Right atrium auricular region (tissue), 2 donors: ENCODE data around the gene ADARB2. TPM values are rescaled to one million over a fixed set of nuclear protein-coding genes. Genes with fewer than 3 reads are reported as not detected.
"Not testable (repeated sequence)": the region's sequence is repeated elsewhere in the genome, so short reads cannot be mapped to it uniquely, and the experiment has no call there.

Source experiments
- DNase-seq: peaks from one replicate; pipeline ENCODE4 v3.0.0-alpha.2; 2019; ENCODE audit warnings: low spot score
- H3K27ac ChIP-seq, 2 donors: fragments of 200-600 bp; sonication (generic); 1 replicate in 1 of 2; 2 replicates in 1 of 2; pipeline ENCODE4 v1.5.1; 2016 to 2019
- H3K27me3 ChIP-seq, 2 donors: fragments of 200-600 bp; sonication (generic); one replicate each; pipeline versions ENCODE4 v1.5.1 to v1.6.0; 2017 to 2019
- H3K36me3 ChIP-seq: fragments of 200-600 bp; sonication (generic); one replicate; pipeline ENCODE4 v1.5.1; 2016
- H3K4me1 ChIP-seq, 2 donors: fragments of 200-600 bp; sonication (generic); one replicate each; pipeline versions ENCODE4 v1.5.1 to v1.6.0; 2017 to 2019
- H3K4me3 ChIP-seq, 2 donors: fragments of 200-600 bp; sonication (generic); 1 replicate in 1 of 2; 2 replicates in 1 of 2; pipeline ENCODE4 v1.5.1; 2017 to 2019; ENCODE audit warnings: mild to moderate bottlenecking in 1 of 2, moderate library complexity in 1 of 2
- H3K9me3 ChIP-seq, 2 donors: fragments of 200-600 bp; sonication (generic); one replicate each; pipeline ENCODE4 v1.5.1; 2019
- CTCF ChIP-seq, 2 donors: fragments of 200-600 bp; sonication (generic); IDR thresholded peaks; one replicate each; pipeline ENCODE4 v1.5.1; 2019; ENCODE audit warnings: antibody characterized with exemption in 2 of 2
- total RNA-seq, 2 donors: library from RNA; depleted of rRNA; stranded (reverse); fragments of >200 nt; gene quantifications; one replicate each; pipeline ENCODE4 v1.1.0, GENCODE V29; 2016

Gene ADARB2
- total RNA-seq, 2 donors from 2014 or later, result 0.33 to 0.71 TPM

GRCh38 chr10:1255600-1256431, 481.5 kb downstream of the ADARB2 start:
- Histone ChIP-seq H3K9me3 (no peaks in the 10 kb centered on the region), H3K4me3 (no peak overlapping the region), H3K27me3 (no peaks in the 10 kb centered on the region), H3K36me3 (no peaks in the 10 kb centered on the region), H3K4me1 (no peaks in the 10 kb centered on the region), H3K27ac (no peak overlapping the region)
- no peak for TF ChIP-seq CTCF (IDR thresholded peaks at IDR 0.05)
- DNase-seq, result peak; percentile 23

- TF ChIP-seq CTCF (IDR thresholded peaks at IDR 0.05), result no peak
- H3K36me3 ChIP-seq, result no peaks in the 10 kb centered on the region
- H3K4me1 ChIP-seq, result no peaks in the 10 kb centered on the region
- no peaks in the 10 kb centered on the region for H3K9me3 ChIP-seq
- DNase-seq, result peak; percentile 44
- H3K4me3 ChIP-seq, result no peak overlapping the region
- H3K27me3 ChIP-seq, result no peaks in the 10 kb centered on the region
- H3K27ac ChIP-seq, result no peak overlapping the region
These were observed 482.2 kb downstream of the ADARB2 start for GRCh38 chr10:1255118-1255517.

GRCh38 chr10:1253523-1254353, 483.6 kb downstream of the ADARB2 start:
- Histone ChIP-seq H3K4me3 (no peak overlapping the region), H3K9me3 (no peaks in the 10 kb centered on the region), H3K27ac (no peak overlapping the region), H3K27me3 (no peaks in the 10 kb centered on the region), H3K4me1 (no peaks in the 10 kb centered on the region), H3K36me3 (no peaks in the 10 kb centered on the region)
- DNase-seq, result peak; percentile 34
- no peak for TF ChIP-seq CTCF (IDR thresholded peaks at IDR 0.05)

GRCh38 chr10:1251769-1252168, 485.6 kb downstream of the ADARB2 start:
- Histone ChIP-seq H3K36me3 (no peaks in the 10 kb centered on the region), H3K4me1 (no peaks in the 10 kb centered on the region), H3K9me3 (no peaks in the 10 kb centered on the region), H3K4me3 (no peak overlapping the region), H3K27me3 (no peaks in the 10 kb centered on the region), H3K27ac (no peak overlapping the region)
- no peak for TF ChIP-seq CTCF (IDR thresholded peaks at IDR 0.05)
- DNase-seq, result no peak

GRCh38 chr10:1249142-1249920, 488.0 kb downstream of the ADARB2 start:
- Histone ChIP-seq H3K27me3 (no peaks in the 10 kb centered on the region), H3K4me3 (no peak overlapping the region), H3K9me3 (no peaks in the 10 kb centered on the region), H3K36me3 (no peaks in the 10 kb centered on the region), H3K4me1 (no peaks in the 10 kb centered on the region), H3K27ac (no peak overlapping the region)
- no peak for TF ChIP-seq CTCF (IDR thresholded peaks at IDR 0.05)
- no peak for DNase-seq

GRCh38 chr10:1248262-1248630, 489.1 kb downstream of the ADARB2 start:
- H3K4me1 ChIP-seq, H3K27me3 ChIP-seq, H3K27ac ChIP-seq, H3K9me3 ChIP-seq, H3K36me3 ChIP-seq, H3K4me3 ChIP-seq: not testable (repeated sequence)
- DNase-seq, result peak; percentile 50
